ENCODE data around the gene KRTAP5-7. TPM values are rescaled to one million over a fixed set of nuclear protein-coding genes. Genes with fewer than 3 reads are reported as not detected.
A peak's percentile ranks its signal among the peaks of the same experiment; 100 is the strongest.
"Not testable (repeated sequence)": the region's sequence is repeated elsewhere in the genome, so short reads cannot be mapped to it uniquely, and the experiment has no call there.

Gene KRTAP5-7
- total RNA-seq, 2 donors from 2014 or later = not detected

DNA sequence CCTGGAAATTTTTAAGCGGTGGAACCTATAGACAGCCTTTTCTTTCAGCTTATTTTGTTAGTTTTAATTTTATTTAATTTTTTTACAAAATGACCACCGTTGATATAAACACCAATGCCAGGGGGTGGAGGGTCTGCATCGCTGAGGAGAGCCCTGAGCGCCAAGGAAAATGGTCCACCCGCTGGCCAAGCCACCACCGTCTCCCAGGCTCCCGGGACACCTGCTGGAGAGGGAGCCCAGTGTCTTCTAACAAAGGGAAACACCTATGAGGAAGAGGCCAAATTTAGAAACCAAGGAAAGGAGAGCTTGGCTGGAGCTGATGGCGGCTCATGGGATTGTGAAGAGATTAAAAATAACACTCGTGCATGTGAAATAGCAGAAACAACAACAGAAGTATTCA lies 10.5 kb downstream of the KRTAP5-7 start:
- Histone ChIP-seq H3K4me3 (ENCODE audit: low read length) (no peak overlapping the region), H3K9ac (ENCODE audit: extremely low read depth, low read length, poor library complexity, severe bottlenecking) (no peak overlapping the region), H3K27ac (ENCODE audit: low read depth, low read length) (no peak overlapping the region), H3K36me3 (ENCODE audit: control insufficient read depth, insufficient read depth, low read length) (no peaks in the 10 kb centered on the region), H3K4me1 (ENCODE audit: control insufficient read depth, insufficient read depth, low read length) (no peaks in the 10 kb centered on the region), H3K27me3 (ENCODE audit: control insufficient read depth, insufficient read depth, low read length, poor library complexity, severe bottlenecking) (no peaks in the 10 kb centered on the region), H3K9me3 (ENCODE audit: control insufficient read depth, low read length) (peaks cover 13% of the 10 kb centered on the region)
- Mint-ChIP-seq H3K27me3 (ENCODE audit: insufficient read depth) (peaks cover 2% of the 10 kb centered on the region), H3K4me1 (peaks cover 19% of the 10 kb centered on the region), H3K27ac (no peak overlapping the region), H3K36me3 (ENCODE audit: low read depth) (peaks cover 5% of the 10 kb centered on the region), H3K4me3 (no peak overlapping the region), H3K9me3 (peaks cover 21% of the 10 kb centered on the region)
- TF ChIP-seq CTCF (conservative IDR thresholded peaks at IDR 0.05) = peak; percentile 45
- no peak for DNase-seq
- WGBS, 2 experiments (ENCODE audit: insufficient coverage in 1 of 2, insufficient read length in 1 of 2) = 95 to 97% methylated on average over 4 to 9 of the region's 9 CpGs

- H3K36me3 Mint-ChIP-seq (ENCODE audit: low read depth); H3K36me3 ChIP-seq (ENCODE audit: control insufficient read depth, insufficient read depth, low read length); DNase-seq; H3K4me3 ChIP-seq (ENCODE audit: low read length); H3K4me3 Mint-ChIP-seq; H3K4me1 ChIP-seq (ENCODE audit: control insufficient read depth, insufficient read depth, low read length); H3K27ac ChIP-seq (ENCODE audit: low read depth, low read length); H3K27me3 ChIP-seq (ENCODE audit: control insufficient read depth, insufficient read depth, low read length, poor library complexity, severe bottlenecking); H3K9ac ChIP-seq (ENCODE audit: extremely low read depth, low read length, poor library complexity, severe bottlenecking); H3K27ac Mint-ChIP-seq; H3K27me3 Mint-ChIP-seq (ENCODE audit: insufficient read depth): not testable (repeated sequence)
- Mint-ChIP-seq H3K9me3 (peaks cover 21% of the 10 kb centered on the region), H3K4me1 (peaks cover 20% of the 10 kb centered on the region)
- H3K9me3 ChIP-seq (ENCODE audit: control insufficient read depth, low read length) = peaks cover 13% of the 10 kb centered on the region
- WGBS, 2 experiments (ENCODE audit: insufficient coverage in 1 of 2, insufficient read length in 1 of 2) = 91% methylated on average over 4 of the region's 4 CpGs; no CpG with 5 or more reads in 1 of the 2 experiments
Observed at GRCh38 chr11:71537977-71538665, 11.1 kb downstream of the KRTAP5-7 start, which contains the start of gene KRTAP5-8. TSS of gene KRTAP5-8 (plus strand) at chr11:71538025. CDS start at chr11:71538056, 31 bp downstream.

- H3K27ac ChIP-seq (ENCODE audit: low read depth, low read length) = no peak overlapping the region
- no peak for DNase-seq
- no peak overlapping the region for H3K9ac ChIP-seq (ENCODE audit: extremely low read depth, low read length, poor library complexity, severe bottlenecking)
- H3K27me3 ChIP-seq (ENCODE audit: control insufficient read depth, insufficient read depth, low read length, poor library complexity, severe bottlenecking) = no peaks in the 10 kb centered on the region
- no peak overlapping the region for H3K4me3 Mint-ChIP-seq
- WGBS, 2 experiments (ENCODE audit: insufficient coverage in 1 of 2, insufficient read length in 1 of 2) = 88 to 93% methylated on average over 1 to 4 of the region's 4 CpGs
- H3K4me1 Mint-ChIP-seq = peaks cover 25% of the 10 kb centered on the region
- no peaks in the 10 kb centered on the region for H3K36me3 ChIP-seq (ENCODE audit: control insufficient read depth, insufficient read depth, low read length)
- H3K36me3 Mint-ChIP-seq (ENCODE audit: low read depth) = peaks cover 5% of the 10 kb centered on the region
- H3K4me1 ChIP-seq (ENCODE audit: control insufficient read depth, insufficient read depth, low read length) = peaks cover 3% of the 10 kb centered on the region
- peaks cover 21% of the 10 kb centered on the region for H3K9me3 Mint-ChIP-seq
- H3K27me3 Mint-ChIP-seq (ENCODE audit: insufficient read depth) = peaks cover 2% of the 10 kb centered on the region
- H3K9me3 ChIP-seq (ENCODE audit: control insufficient read depth, low read length) = peaks cover 13% of the 10 kb centered on the region
- H3K27ac Mint-ChIP-seq = no peak overlapping the region
- TF ChIP-seq CTCF (conservative IDR thresholded peaks at IDR 0.05) = no peak
- no peak overlapping the region for H3K4me3 ChIP-seq (ENCODE audit: low read length)
Observed at GRCh38 chr11:71538666-71538990, 11.6 kb downstream of the KRTAP5-7 start.
